Skin of body (tissue), 2 donors: ENCODE results near the gene MRPL50. TPM values are rescaled to one million over a fixed set of nuclear protein-coding genes. Genes with fewer than 3 reads are reported as not detected.

Experiments used
- DNase-seq: peaks from one replicate; lab custom pipeline; 2025; lab: John Stamatoyannopoulos, UW
- total RNA-seq: library from RNA; depleted of rRNA; stranded (reverse); fragments of >200 nt; gene quantifications from one replicate; pipeline ENCODE4 v1.2.3, GENCODE V29; 2014

The MRPL50 gene
- total RNA-seq, 1 donor from 2014 or later = 18.3 TPM

DNA sequence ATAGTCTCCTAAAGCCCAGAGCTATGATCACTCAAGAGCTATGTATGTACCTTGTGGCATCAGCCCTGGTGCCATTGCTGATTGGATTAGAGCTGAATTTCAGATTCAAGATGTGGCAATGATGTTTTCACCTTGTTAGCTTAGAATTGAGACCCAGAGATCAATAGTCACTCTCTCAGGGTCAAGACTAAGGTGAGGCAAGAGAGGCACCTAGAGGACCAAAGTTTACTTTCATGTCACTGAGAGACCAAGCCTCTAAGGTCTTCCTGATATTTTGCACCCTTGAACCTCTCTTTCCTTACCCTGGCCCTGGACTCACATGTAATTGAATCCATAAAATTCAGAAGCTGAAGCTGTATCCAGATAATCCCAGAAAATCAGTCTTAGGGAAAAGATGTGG, 56.5 kb downstream of the MRPL50 start:
- no peak for DNase-seq

Other genes with a start within 250 kb of the MRPL50 start
- gene BAAT, start 13.6 kb downstream of the MRPL50 start, total RNA-seq = not detected
- gene ZNF189, start 233 bp upstream of the MRPL50 start, total RNA-seq = 26.0 TPM
- not detected for gene ALDOB, start 37.2 kb upstream of the MRPL50 start, total RNA-seq
- gene RNF20, start 135.2 kb upstream of the MRPL50 start, total RNA-seq = 26.0 TPM
- not detected for gene PPP3R2, start 196.4 kb upstream of the MRPL50 start, total RNA-seq